ENCODE measurements around the gene REM1. TPM values are rescaled to one million over a fixed set of nuclear protein-coding genes. Genes with fewer than 3 reads are reported as not detected.
A peak's percentile ranks its signal among the peaks of the same experiment; 100 is the strongest.

The REM1 gene
- total and polyA plus RNA-seq, 4 donors: 0.67 to 4.0 (median 0.83) TPM

DNA sequence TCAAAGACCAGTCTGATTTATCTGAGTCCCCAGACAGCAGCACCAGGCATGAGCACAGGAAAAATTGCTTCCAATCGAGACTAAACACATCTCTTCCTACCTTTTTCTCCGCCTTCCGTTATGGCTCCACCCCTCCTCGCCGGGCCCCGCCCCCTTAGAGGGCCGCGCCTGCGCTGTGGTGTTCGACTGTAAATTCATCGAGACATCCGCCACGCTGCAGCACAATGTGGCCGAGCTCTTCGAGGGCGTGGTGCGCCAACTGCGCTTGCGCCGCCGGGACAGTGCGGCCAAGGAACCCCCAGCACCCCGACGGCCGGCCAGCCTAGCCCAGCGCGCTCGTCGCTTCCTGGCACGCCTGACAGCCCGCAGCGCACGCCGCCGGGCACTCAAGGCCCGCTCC lies 8.9 kb downstream of the REM1 start:
- peak in 1 of 6 donors; percentile 20 for DNase-seq (ENCODE audit: low read depth in 4 of 6, low spot score in 6 of 6)
- Histone ChIP-seq H3K27me3 (ENCODE audit: control insufficient read depth, insufficient read depth, low read length) (peaks cover 14% of the 10 kb centered on the region), H3K36me3 (ENCODE audit: control insufficient read depth, insufficient read depth, low read length) (no peaks in the 10 kb centered on the region), H3K27ac (ENCODE audit: low read depth, low read length) (no peak overlapping the region), H3K4me3 (ENCODE audit: low read depth, low read length) (no peak overlapping the region), H3K9me3 (ENCODE audit: control insufficient read depth, insufficient read depth, low read length) (no peaks in the 10 kb centered on the region), H3K4me1 (ENCODE audit: control insufficient read depth, insufficient read depth, low read length) (no peaks in the 10 kb centered on the region)
- 34% methylated on average over 36 of the region's 36 CpGs for WGBS (ENCODE audit: insufficient coverage)

GRCh38 chr20:31485450-31486339 lies 10.6 kb downstream of the REM1 start:
- H3K27ac ChIP-seq (ENCODE audit: low read depth, low read length): no peak overlapping the region
- no peaks in the 10 kb centered on the region for H3K4me1 ChIP-seq (ENCODE audit: control insufficient read depth, insufficient read depth, low read length)
- no peaks in the 10 kb centered on the region for H3K36me3 ChIP-seq (ENCODE audit: control insufficient read depth, insufficient read depth, low read length)
- WGBS (ENCODE audit: insufficient coverage): 17% methylated on average over 17 of the region's 31 CpGs
- H3K27me3 ChIP-seq (ENCODE audit: control insufficient read depth, insufficient read depth, low read length): peaks cover 14% of the 10 kb centered on the region
- no peaks in the 10 kb centered on the region for H3K9me3 ChIP-seq (ENCODE audit: control insufficient read depth, insufficient read depth, low read length)
- no peak overlapping the region for H3K4me3 ChIP-seq (ENCODE audit: low read depth, low read length)
- peak in 1 of 6 donors; percentile 35 for DNase-seq (ENCODE audit: low read depth in 4 of 6, low spot score in 6 of 6)

- no peak for DNase-seq (ENCODE audit: low read depth in 4 of 6, low spot score in 6 of 6)
- Histone ChIP-seq H3K27me3 (ENCODE audit: control insufficient read depth, insufficient read depth, low read length) (peaks cover 14% of the 10 kb centered on the region), H3K36me3 (ENCODE audit: control insufficient read depth, insufficient read depth, low read length) (no peaks in the 10 kb centered on the region), H3K9me3 (ENCODE audit: control insufficient read depth, insufficient read depth, low read length) (no peaks in the 10 kb centered on the region), H3K27ac (ENCODE audit: low read depth, low read length) (no peak overlapping the region), H3K4me3 (ENCODE audit: low read depth, low read length) (no peak overlapping the region), H3K4me1 (ENCODE audit: control insufficient read depth, insufficient read depth, low read length) (no peaks in the 10 kb centered on the region)
- WGBS (ENCODE audit: insufficient coverage): 83% methylated on average over 1 of the region's 2 CpGs
These were observed 13.0 kb downstream of the REM1 start for GRCh38 chr20:31488115-31488514.

DNA sequence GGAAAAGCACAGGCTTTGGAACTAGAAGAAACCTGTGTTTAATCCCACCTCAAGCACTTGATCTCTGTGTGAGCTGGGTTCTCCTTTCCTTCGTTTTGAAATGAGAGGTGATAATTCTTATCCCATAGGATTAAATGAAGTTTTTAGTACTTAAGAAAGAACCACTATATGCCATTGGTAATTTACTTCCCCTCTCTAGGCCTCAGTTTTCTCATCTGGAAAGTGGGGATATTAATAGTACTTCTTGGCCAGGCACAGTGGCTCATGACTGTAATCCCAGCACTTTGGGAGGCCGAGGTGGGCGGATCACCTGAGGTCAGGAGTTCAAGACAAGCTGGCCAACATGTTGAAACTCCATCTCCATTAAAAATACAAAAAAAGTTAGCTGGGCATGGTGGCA lies 14.1 kb downstream of the REM1 start:
- Histone ChIP-seq H3K36me3 (ENCODE audit: control insufficient read depth, insufficient read depth, low read length) (no peaks in the 10 kb centered on the region), H3K4me1 (ENCODE audit: control insufficient read depth, insufficient read depth, low read length) (no peaks in the 10 kb centered on the region), H3K9me3 (ENCODE audit: control insufficient read depth, insufficient read depth, low read length) (no peaks in the 10 kb centered on the region), H3K4me3 (ENCODE audit: low read depth, low read length) (no peak overlapping the region), H3K27ac (ENCODE audit: low read depth, low read length) (no peak overlapping the region), H3K27me3 (ENCODE audit: control insufficient read depth, insufficient read depth, low read length) (peaks cover 13% of the 10 kb centered on the region)
- no peak for DNase-seq (ENCODE audit: low read depth in 4 of 6, low spot score in 6 of 6)
- WGBS (ENCODE audit: insufficient coverage): 75% methylated on average over 2 of the region's 3 CpGs

DNA sequence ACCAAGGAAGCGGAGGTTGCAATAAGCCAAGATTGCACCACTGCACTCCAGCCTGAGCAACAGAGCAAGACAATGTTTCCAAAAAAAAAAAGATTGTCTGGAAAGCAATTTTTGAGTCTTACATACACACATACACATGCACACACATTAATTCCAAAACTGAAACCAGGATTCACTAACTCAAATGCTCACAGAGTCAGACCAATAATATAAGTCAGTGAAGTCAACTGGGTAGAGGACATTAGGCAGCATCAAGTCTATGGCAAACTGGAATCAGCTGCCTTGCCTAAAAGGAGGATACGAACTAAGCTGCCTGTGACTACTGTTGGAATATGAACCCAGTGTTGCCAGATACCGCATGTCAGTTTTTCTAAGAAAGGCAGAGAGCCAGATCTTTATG lies 15.7 kb downstream of the REM1 start:
- 90% methylated on average over 3 of the region's 3 CpGs for WGBS (ENCODE audit: insufficient coverage)
- H3K4me3 ChIP-seq (ENCODE audit: low read depth, low read length): no peak overlapping the region

DNA sequence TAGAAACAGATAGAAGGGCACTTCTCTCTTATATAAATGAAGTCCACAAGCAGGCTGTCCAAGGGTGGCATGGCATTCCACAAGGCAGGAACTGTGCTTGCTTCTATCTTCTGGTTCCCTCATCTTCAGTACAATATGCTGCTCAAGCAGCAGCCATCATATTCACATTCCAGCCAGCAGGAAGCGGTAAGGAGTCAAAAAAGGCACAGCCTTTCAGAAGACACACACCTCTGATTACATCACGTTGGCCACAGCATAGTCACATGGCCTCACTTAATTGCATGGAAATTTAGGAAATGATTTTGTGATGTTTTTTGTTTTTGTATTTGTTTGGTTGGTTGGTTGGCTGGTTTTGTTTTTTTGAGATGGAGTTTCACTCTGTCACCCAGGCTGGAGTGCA lies 19.0 kb downstream of the REM1 start:
- Histone ChIP-seq H3K27me3 (ENCODE audit: control insufficient read depth, insufficient read depth, low read length) (peaks cover 5% of the 10 kb centered on the region), H3K4me3 (ENCODE audit: low read depth, low read length) (no peak overlapping the region), H3K27ac (ENCODE audit: low read depth, low read length) (no peak overlapping the region), H3K4me1 (ENCODE audit: control insufficient read depth, insufficient read depth, low read length) (peaks cover 4% of the 10 kb centered on the region), H3K36me3 (ENCODE audit: control insufficient read depth, insufficient read depth, low read length) (no peaks in the 10 kb centered on the region), H3K9me3 (ENCODE audit: control insufficient read depth, insufficient read depth, low read length) (no peaks in the 10 kb centered on the region)
- no peak for DNase-seq (ENCODE audit: low read depth in 4 of 6, low spot score in 6 of 6)
- whole genome bisulfite sequencing (ENCODE audit: insufficient coverage): 60% methylated on average over 1 of the region's 2 CpGs

More for the DNA sequence above, 15.7 kb downstream of the REM1 start:
- H3K36me3 ChIP-seq (ENCODE audit: control insufficient read depth, insufficient read depth, low read length): no peaks in the 10 kb centered on the region
- no peaks in the 10 kb centered on the region for H3K9me3 ChIP-seq (ENCODE audit: control insufficient read depth, insufficient read depth, low read length)
- no peaks in the 10 kb centered on the region for H3K27me3 ChIP-seq (ENCODE audit: control insufficient read depth, insufficient read depth, low read length)
- DNase-seq (ENCODE audit: low read depth in 4 of 6, low spot score in 6 of 6): no peak
- no peaks in the 10 kb centered on the region for H3K4me1 ChIP-seq (ENCODE audit: control insufficient read depth, insufficient read depth, low read length)
- no peak overlapping the region for H3K27ac ChIP-seq (ENCODE audit: low read depth, low read length)

DNA sequence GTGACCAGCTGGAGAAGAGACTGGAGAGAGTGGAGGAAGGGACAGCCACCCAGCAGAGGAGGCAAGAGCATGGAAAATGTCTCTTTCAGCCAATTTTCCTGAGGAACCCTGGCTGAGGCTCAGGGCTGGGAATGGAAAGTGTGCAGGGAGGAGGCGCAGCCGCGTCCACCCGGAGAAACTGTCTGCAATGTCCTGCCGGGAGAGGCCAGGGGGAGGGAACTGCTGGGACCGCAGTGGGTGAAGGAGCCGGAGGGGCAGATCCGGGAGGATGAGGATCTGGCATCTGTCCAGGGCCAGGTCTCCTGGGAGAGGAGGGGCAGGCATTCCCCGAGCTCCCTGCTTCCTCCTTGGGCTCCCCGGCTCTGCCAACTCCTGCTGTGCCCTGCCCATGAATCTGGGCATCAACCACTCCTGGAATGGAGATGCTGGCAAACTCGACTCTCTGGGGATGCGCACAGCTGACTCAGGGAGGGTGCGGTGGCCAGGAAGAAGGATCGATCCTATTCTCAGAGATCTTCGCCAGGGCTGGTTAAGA lies 21.7 kb downstream of the REM1 start:
- no peaks in the 10 kb centered on the region for H3K36me3 ChIP-seq (ENCODE audit: control insufficient read depth, insufficient read depth, low read length)
- peak overlapping the region; percentile 2 for H3K27ac ChIP-seq (ENCODE audit: low read depth, low read length)
- 58% methylated on average over 12 of the region's 15 CpGs for WGBS (ENCODE audit: insufficient coverage)
- peaks cover 5% of the 10 kb centered on the region for H3K27me3 ChIP-seq (ENCODE audit: control insufficient read depth, insufficient read depth, low read length)
- no peaks in the 10 kb centered on the region for H3K9me3 ChIP-seq (ENCODE audit: control insufficient read depth, insufficient read depth, low read length)
- no peak overlapping the region for H3K4me3 ChIP-seq (ENCODE audit: low read depth, low read length)
- DNase-seq (ENCODE audit: low read depth in 4 of 6, low spot score in 6 of 6): peak in 1 of 6 donors; percentile 24
- H3K4me1 ChIP-seq (ENCODE audit: control insufficient read depth, insufficient read depth, low read length): peaks cover 4% of the 10 kb centered on the region

DNA sequence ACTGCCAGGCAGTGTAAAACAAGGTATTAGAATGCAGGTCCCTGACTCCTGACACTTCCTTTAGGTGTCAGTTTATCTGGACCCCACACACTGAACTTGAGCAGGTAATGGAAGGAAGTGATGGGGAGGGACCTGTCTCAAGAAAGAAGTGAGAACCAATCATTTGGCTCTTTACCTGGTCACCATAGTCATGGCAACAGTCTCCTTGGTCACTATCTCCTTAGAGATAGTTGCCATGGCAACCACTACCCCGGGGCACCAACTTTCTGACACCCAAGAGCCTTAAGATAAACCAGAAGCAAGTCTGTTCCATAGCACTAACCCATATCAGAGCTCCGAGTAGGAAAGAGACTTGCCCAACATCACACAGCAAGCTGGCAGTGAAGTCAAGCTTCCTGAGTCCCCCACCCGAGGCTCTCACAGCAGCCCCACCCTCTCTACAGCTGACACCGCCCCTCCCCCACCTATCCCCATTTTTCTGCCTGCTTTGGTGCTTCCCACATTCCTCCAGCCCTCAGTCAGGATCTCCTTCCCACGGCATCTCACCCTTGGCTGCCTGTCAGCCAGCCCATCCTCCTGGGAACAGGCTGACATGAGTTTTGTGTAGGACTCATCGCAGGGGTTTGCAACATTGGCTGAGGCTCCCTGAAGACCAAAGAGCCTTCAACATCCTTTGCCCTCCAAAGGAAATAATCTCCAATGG lies 22.9 kb downstream of the REM1 start:
- WGBS (ENCODE audit: insufficient coverage): 40% methylated on average over 6 of the region's 6 CpGs

GRCh38 chr20:31500527-31500926 lies 25.4 kb downstream of the REM1 start:
- Histone ChIP-seq H3K27me3 (ENCODE audit: control insufficient read depth, insufficient read depth, low read length) (peaks cover 5% of the 10 kb centered on the region), H3K4me3 (ENCODE audit: low read depth, low read length) (no peak overlapping the region), H3K9me3 (ENCODE audit: control insufficient read depth, insufficient read depth, low read length) (no peaks in the 10 kb centered on the region), H3K4me1 (ENCODE audit: control insufficient read depth, insufficient read depth, low read length) (peaks cover 4% of the 10 kb centered on the region), H3K27ac (ENCODE audit: low read depth, low read length) (no peak overlapping the region), H3K36me3 (ENCODE audit: control insufficient read depth, insufficient read depth, low read length) (no peaks in the 10 kb centered on the region)
- WGBS (ENCODE audit: insufficient coverage): 57% methylated on average over 1 of the region's 1 CpG
- no peak for DNase-seq (ENCODE audit: low read depth in 4 of 6, low spot score in 6 of 6)

More for the DNA sequence above, 22.9 kb downstream of the REM1 start:
- H3K9me3 ChIP-seq (ENCODE audit: control insufficient read depth, insufficient read depth, low read length): no peaks in the 10 kb centered on the region
- no peak for DNase-seq (ENCODE audit: low read depth in 4 of 6, low spot score in 6 of 6)
- H3K4me3 ChIP-seq (ENCODE audit: low read depth, low read length): no peak overlapping the region
- no peak overlapping the region for H3K27ac ChIP-seq (ENCODE audit: low read depth, low read length)
- H3K4me1 ChIP-seq (ENCODE audit: control insufficient read depth, insufficient read depth, low read length): peaks cover 4% of the 10 kb centered on the region
- H3K27me3 ChIP-seq (ENCODE audit: control insufficient read depth, insufficient read depth, low read length): peaks cover 5% of the 10 kb centered on the region
- H3K36me3 ChIP-seq (ENCODE audit: control insufficient read depth, insufficient read depth, low read length): no peaks in the 10 kb centered on the region

All from spinal cord (tissue), 10 donors.